Upper lobe of right lung (tissue), 1 donor: Measurements from ENCODE around the gene TBL1X. TPM values are rescaled to one million over a fixed set of nuclear protein-coding genes. Genes with fewer than 3 reads are reported as not detected.

Source experiments
- ATAC-seq: fragments of 200-7000 bp; cut with Tn5 transposase; one replicate; pipeline ENCODE4 v1.9.1; 2020; ENCODE audit warnings: mild to moderate bottlenecking, moderate library complexity
- DNase-seq: peaks from one replicate; pipeline ENCODE4 v3.0.0-alpha.2; 2020
- H3K27ac ChIP-seq: fragments of 200-600 bp; one replicate; pipeline ENCODE4 v1.8.0; 2022
- H3K27me3 ChIP-seq: fragments of 200-600 bp; one replicate; pipeline ENCODE4 v1.8.0; 2022; ENCODE audit warnings: mild to moderate bottlenecking
- H3K36me3 ChIP-seq: fragments of 200-600 bp; one replicate; pipeline ENCODE4 v1.8.0; 2022
- H3K4me1 ChIP-seq: fragments of 200-600 bp; one replicate; pipeline ENCODE4 v1.8.0; 2022
- H3K4me3 ChIP-seq: fragments of 200-600 bp; one replicate; pipeline ENCODE4 v1.8.0; 2022; ENCODE audit warnings: mild to moderate bottlenecking
- H3K9me3 ChIP-seq: fragments of 200-600 bp; one replicate; pipeline ENCODE4 v1.8.0; 2022
- CTCF ChIP-seq: fragments of 200-600 bp; IDR thresholded peaks from one replicate; pipeline ENCODE4 v1.8.0; 2022; ENCODE audit warnings: antibody characterized with exemption
- intact Hi-C: fragments of 100-400 bp; cut with DNase I; formaldehyde crosslinking; loops from one replicate; pipeline ENCODE4 v1.11.0; 2022
- total RNA-seq: library from RNA; stranded (reverse); fragmentation: NEBNext Ultra II Directional; extraction: Animal tissue kit (Norgen Biotek cat#: 25700); gene quantifications from one replicate; pipeline ENCODE4 v1.2.1, GENCODE V29; 2021
- donor health status: DM: no; HTN: yes; CAD: no; lungs with severe emphysema.

The TBL1X gene
- total RNA-seq, 1 donor from 2014 or later: 18.4 TPM

DNA sequence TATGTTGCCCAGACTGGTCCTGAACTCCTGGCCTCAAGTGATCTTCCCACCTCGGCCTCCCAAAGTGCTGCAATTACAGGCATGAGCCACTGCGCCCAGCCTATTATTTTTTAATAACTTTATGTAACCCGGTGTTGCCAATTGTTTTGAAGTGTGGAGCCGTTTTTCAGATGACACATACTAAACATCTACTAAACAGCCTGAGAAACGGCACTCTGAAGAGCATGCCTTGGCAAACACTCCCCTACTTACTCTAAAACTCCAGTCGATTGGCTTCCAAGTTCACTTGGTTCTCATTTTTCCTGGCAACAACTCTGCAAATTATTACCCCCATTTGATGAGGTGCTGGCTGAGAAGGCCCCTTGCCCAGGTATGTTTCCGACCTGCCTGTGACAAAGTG, 169.7 kb downstream of the TBL1X start:
- Histone ChIP-seq H3K4me3 (no peak overlapping the region), H3K9me3 (no peaks in the 10 kb centered on the region), H3K27me3 (no peaks in the 10 kb centered on the region), H3K36me3 (no peaks in the 10 kb centered on the region), H3K27ac (no peak overlapping the region), H3K4me1 (no peaks in the 10 kb centered on the region)
- intact Hi-C loops: no loop called here
- ATAC-seq (no peak), DNase-seq (no peak)
- TF ChIP-seq CTCF: no peak

DNA sequence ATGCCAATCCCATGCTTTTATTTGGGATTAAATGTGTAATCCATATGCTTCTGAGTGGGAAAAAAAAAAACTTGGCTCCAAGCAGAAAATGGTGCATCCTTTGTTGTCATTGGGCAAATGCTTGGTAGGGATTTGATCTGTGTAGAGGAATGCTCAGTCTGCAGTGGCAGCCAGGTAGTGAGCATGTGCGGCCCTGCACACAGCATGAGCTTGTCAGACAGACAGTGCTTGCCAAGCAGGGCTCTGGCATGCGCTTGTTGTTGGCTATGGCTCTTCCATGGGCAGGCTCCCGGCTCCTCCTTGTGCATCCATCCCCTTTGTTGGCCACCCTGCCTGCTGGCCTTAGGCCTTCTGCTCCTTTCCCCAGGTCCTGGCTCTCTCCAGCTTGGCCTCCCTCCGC, 170.5 kb downstream of the TBL1X start:
- no peaks in the 10 kb centered on the region for H3K36me3 ChIP-seq
- no peaks in the 10 kb centered on the region for H3K9me3 ChIP-seq
- no peak overlapping the region for H3K4me3 ChIP-seq
- no peaks in the 10 kb centered on the region for H3K4me1 ChIP-seq
- no peak for TF ChIP-seq CTCF
- H3K27me3 ChIP-seq: no peaks in the 10 kb centered on the region
- DNase-seq (no peak), ATAC-seq (no peak)
- intact Hi-C loops: no loop called here
- H3K27ac ChIP-seq: no peak overlapping the region

GRCh38 chrX:9635803-9636202, 170.9 kb downstream of the TBL1X start:
- no peak overlapping the region for H3K27ac ChIP-seq

GRCh38 chrX:9638871-9639270, 174.0 kb downstream of the TBL1X start:
- DNase-seq (no peak), ATAC-seq (no peak)
- no peaks in the 10 kb centered on the region for H3K4me1 ChIP-seq
- H3K9me3 ChIP-seq: no peaks in the 10 kb centered on the region
- no peaks in the 10 kb centered on the region for H3K36me3 ChIP-seq
- H3K27me3 ChIP-seq: no peaks in the 10 kb centered on the region
- no peak overlapping the region for H3K27ac ChIP-seq
- no peak overlapping the region for H3K4me3 ChIP-seq
- no peak for TF ChIP-seq CTCF
- intact Hi-C loops: no loop called here

More at GRCh38 chrX:9635803-9636202, 170.9 kb downstream of the TBL1X start:
- no peak for TF ChIP-seq CTCF
- intact Hi-C loops: no loop called here
- Histone ChIP-seq H3K4me1 (no peaks in the 10 kb centered on the region), H3K36me3 (no peaks in the 10 kb centered on the region), H3K9me3 (no peaks in the 10 kb centered on the region), H3K4me3 (no peak overlapping the region), H3K27me3 (no peaks in the 10 kb centered on the region)
- DNase-seq: no peak
- no peak for ATAC-seq

- no peaks in the 10 kb centered on the region for H3K9me3 ChIP-seq
- DNase-seq: no peak
- no peak overlapping the region for H3K27ac ChIP-seq
- no peak overlapping the region for H3K4me3 ChIP-seq
- H3K36me3 ChIP-seq: no peaks in the 10 kb centered on the region
- TF ChIP-seq CTCF: no peak
- ATAC-seq: no peak
- H3K27me3 ChIP-seq: no peaks in the 10 kb centered on the region
- intact Hi-C loops: no loop called here
- H3K4me1 ChIP-seq: no peaks in the 10 kb centered on the region
Measured at GRCh38 chrX:9642270-9642995, 177.6 kb downstream of the TBL1X start.

DNA sequence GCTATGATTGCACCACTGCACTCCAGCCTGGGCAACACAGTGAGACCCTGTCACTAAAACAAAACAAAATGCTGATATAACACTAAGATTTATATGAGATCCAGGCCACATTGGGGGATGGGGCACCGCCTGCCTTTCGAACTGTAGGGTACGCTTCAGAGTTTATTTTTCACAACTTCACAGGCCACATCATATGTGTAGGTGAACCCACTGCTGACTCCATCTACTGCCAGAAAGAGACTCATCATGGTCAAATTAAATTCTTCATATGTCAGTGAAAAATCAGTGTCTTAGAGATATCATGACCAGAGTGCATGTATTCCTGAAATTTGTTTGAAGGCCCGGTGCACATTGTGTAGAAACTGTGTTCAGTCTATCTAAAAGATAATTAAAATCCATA, 178.9 kb downstream of the TBL1X start:
- no peaks in the 10 kb centered on the region for H3K27me3 ChIP-seq
- no peak overlapping the region for H3K4me3 ChIP-seq
- DNase-seq: no peak
- no peaks in the 10 kb centered on the region for H3K9me3 ChIP-seq
- no peak for ATAC-seq
- no peak overlapping the region for H3K27ac ChIP-seq
- no peak for TF ChIP-seq CTCF
- no peaks in the 10 kb centered on the region for H3K36me3 ChIP-seq
- intact Hi-C loops: no loop called here
- no peaks in the 10 kb centered on the region for H3K4me1 ChIP-seq
